Coronary artery (tissue), 2 donors: ENCODE measurements around the gene TNFRSF25.
"Not testable (repeated sequence)": the region's sequence is repeated elsewhere in the genome, so short reads cannot be mapped to it uniquely, and the experiment has no call there.

Experiments used
- DNase-seq: peaks from one replicate; pipeline ENCODE4 v3.0.0-alpha.2; 2017; ENCODE audit warnings: low spot score
- H3K27ac ChIP-seq, 2 donors: fragments of 200-600 bp; sonication (generic); one replicate each; pipeline ENCODE4 v1.5.1; 2016 to 2019
- H3K4me3 ChIP-seq: fragments of 200-600 bp; sonication (generic); 2 replicates; pipeline ENCODE4 v1.5.1; 2016; ENCODE audit warnings: mild to moderate bottlenecking, moderate library complexity
- TF ChIP-seq, protein P1 (sequence below): fragments of 200-600 bp; sonication (generic); IDR thresholded peaks from one replicate; pipeline ENCODE4 v1.5.1; 2019; ENCODE audit warnings: antibody characterized with exemption

TNFRSF25 gene

DNA sequence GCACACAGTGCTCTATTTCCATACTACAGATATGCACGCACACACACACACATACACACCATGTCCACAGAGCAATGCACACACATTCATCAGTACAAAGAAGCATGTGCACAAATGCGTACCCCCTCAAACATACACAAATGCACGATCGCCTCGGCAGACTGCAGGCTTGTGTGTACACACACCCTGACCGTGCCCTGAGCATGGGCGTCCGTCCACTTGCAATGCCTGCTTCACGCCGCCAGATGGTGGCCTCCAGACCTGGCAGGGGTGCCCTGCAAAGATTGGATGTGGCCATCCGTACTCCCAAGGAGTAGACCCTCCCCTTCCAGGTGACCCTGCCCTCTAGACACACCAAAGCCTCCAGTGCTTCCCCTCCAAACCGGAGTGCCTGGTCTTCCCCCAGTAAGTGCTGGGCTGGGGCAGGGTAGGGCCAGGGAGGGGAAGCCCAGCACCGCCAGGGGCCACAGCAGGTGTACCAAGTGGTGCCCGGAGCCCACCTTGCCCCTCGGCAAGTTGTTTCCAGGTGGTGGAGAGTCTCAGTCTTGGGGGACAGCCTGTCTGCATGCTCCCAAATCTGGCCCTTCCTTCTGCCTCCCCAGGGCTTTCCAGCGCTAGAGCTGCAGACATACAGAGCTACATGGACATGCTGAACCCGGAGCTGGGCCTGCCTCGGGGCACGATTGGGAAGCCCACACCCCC is 20.8 kb downstream of the TNFRSF25 start:
- TF ChIP-seq, protein P1, sequence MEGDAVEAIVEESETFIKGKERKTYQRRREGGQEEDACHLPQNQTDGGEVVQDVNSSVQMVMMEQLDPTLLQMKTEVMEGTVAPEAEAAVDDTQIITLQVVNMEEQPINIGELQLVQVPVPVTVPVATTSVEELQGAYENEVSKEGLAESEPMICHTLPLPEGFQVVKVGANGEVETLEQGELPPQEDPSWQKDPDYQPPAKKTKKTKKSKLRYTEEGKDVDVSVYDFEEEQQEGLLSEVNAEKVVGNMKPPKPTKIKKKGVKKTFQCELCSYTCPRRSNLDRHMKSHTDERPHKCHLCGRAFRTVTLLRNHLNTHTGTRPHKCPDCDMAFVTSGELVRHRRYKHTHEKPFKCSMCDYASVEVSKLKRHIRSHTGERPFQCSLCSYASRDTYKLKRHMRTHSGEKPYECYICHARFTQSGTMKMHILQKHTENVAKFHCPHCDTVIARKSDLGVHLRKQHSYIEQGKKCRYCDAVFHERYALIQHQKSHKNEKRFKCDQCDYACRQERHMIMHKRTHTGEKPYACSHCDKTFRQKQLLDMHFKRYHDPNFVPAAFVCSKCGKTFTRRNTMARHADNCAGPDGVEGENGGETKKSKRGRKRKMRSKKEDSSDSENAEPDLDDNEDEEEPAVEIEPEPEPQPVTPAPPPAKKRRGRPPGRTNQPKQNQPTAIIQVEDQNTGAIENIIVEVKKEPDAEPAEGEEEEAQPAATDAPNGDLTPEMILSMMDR, result peak; percentile 22
- no peak overlapping the region for H3K27ac ChIP-seq
- H3K4me3 ChIP-seq, result no peak overlapping the region
- no peak for DNase-seq

DNA sequence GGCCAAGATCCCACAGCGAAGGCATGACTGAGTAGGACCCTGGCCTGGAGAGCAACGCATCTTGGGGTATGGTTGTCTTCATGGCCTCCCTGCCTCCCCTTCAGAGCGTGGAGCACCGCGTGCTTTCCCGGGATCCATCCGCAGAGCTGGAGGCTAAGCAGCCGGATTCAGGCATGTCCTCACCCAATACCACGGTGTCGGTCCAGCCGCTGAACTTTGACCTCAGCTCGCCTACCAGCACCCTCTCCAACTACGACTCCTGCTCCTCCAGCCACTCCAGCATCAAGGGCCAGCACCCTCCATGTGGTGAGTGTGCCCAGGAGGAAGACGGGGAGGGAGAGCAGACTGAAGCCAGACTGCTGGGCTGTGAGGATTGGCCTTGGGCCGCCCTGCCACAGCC is 21.6 kb downstream of the TNFRSF25 start:
- TF ChIP-seq, protein P1, result no peak
- DNase-seq, result no peak
- H3K27ac ChIP-seq, result no peak overlapping the region
- no peak overlapping the region for H3K4me3 ChIP-seq

DNA sequence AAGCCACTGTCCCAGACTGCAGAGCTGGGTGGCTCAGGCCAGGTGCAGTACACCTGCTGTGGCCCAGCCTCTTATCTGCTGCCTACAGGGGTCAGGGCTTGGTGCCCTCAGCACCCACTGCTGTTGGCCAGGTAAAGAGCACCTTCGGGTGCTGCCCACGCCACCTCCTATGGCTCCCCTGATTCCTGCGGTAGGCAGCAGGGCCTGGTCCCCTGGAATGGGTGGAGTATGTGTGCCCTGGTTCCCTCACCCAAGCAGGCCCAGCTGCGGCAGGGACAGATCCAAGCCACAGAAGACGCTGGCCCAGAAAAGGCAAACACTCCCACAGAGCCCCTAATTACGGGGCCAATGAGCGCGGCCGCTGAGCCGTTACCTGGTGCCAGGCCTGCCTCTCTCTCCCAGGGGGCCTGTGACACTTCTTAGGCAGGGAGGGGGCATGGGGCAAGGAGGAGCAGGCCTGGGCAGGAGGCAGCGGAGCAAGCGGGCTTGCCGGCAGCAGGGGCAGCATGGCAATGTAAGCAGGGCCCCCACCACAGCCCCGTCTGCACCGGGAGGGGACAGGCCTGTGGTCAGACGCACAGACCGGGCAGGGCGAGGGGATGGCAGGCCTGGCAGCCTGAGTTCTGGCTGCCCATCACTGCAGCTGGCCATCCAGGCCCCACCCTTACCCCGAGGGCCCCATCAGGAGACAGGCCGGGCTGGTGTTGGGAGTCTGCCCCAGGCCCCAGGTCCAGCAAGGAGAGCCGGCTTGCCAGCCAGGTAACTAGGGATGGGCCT is 22.4 kb downstream of the TNFRSF25 start:
- DNase-seq, result no peak
- H3K27ac ChIP-seq, result no peak overlapping the region
- TF ChIP-seq, protein P1, result no peak
- no peak overlapping the region for H3K4me3 ChIP-seq

DNA sequence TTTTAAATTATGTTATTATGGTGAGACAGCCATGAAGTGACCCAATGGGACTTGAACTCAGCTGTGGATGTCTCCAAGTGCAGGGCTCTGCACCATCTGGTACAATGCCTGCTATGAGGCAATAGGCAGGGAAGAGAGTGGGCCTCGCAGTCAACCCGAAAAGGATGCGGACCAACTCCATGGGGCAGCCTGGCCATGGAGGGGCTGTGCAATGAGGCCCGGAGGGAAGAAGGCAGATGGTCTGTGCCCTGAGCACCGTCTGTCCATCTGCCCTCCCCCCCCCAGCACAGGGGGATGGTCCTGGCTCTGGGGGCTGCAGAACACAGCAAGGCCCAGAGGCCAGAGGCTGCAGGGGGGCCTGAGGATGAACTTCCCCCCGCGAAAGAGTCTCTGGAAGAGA is 24.4 kb downstream of the TNFRSF25 start:
- TF ChIP-seq, protein P1, result no peak
- Histone ChIP-seq H3K4me3 (no peak overlapping the region), H3K27ac (no peak overlapping the region)
- no peak for DNase-seq

DNA sequence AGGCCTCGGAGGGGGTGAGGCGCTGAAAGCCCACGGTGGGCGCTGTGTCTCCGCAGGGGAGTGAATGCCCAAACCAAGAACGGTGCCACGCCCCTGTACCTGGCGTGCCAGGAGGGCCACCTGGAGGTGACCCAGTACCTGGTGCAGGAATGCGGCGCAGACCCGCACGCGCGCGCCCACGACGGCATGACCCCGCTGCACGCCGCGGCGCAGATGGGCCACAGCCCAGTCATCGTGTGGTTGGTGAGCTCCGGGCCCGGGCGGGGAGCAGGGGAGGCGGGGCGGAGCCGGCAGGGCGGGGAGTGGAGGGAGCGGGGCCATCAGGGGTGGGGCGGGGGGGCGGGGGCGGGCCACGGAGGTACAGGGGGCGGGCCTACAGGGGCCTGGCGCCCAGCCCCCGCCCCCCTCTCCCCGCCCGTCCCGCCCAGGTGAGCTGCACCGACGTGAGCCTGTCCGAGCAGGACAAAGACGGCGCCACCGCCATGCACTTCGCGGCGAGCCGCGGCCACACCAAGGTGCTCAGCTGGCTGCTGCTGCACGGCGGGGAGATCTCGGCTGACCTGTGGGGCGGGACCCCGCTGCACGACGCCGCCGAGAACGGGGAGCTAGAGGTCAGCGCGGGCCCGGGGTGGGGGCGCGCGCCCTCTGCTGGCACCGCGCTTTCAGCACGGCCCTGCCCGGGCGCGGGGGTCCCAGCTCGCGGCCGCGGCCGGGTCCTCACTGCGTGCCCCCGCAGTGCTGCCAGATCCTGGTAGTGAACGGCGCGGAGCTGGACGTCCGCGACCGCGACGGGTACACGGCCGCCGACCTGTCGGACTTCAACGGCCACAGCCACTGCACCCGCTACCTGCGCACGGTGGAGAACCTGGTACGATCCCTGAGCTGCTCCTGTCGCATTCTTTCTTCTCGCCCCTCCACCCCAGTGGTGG is 25.5 kb downstream of the TNFRSF25 start:
- no peak for DNase-seq
- Histone ChIP-seq H3K4me3 (peak overlapping the region; percentile 57), H3K27ac (no peak overlapping the region)
- TF ChIP-seq, protein P1, result no peak

DNA sequence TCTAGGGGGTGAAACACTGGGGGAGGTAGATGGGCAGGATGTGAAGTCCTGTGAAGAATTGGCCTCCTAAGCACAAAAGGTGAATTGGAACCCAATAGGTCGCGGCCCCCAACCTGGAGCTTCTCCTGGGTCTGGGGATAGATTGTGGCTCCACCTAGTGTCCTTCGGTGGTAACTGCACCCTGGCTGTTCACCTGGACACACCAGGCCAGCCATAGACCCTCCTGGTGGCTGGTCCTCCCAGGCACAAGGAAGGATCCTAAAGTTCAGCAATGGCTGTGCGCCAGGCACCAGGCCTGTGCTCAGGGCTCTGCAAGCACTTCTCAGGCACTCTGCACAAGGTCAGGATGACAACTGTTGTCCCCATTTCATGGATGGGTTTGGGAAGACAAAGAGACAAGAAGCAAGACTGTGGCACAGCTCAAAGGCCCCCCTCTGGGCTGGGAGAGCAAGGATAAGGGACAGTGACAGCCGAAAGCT is 27.9 kb downstream of the TNFRSF25 start:
- Histone ChIP-seq H3K27ac (no peak overlapping the region), H3K4me3 (no peak overlapping the region)
- TF ChIP-seq, protein P1, result peak; percentile 95
- DNase-seq, result no peak

DNA sequence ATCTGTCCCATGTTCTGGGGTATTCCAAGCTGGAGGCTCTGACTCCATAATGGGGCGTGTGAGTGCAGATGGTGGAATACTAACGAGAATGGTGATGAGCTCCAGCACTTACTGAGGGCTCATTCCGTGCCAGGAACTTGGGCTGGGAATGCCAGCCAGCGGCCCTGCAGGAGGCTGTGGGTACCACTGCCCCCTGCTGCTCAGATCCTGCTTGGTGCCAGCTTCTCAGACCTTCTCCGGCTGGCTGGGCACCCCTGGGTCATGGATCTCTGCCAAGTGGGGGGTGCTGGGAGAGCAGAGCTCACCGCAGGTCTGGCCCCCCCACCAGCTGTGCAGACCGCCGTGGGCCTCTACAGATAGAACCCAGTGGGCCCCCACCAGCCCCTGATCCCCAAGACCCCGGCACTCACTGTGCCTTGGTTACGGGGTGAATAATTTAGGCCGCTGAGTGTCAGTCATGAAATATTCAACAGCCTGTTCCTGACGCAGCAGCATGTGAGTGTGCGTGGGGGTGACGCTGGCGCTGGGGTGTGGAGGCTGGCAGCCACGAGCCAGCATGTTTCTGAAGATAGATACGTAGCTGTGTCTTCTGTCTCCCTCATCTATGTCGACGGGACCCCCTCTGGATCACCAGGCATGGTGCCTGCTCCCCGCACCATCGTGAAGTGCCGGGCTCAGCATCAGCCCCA is 28.8 kb downstream of the TNFRSF25 start:
- H3K4me3 ChIP-seq, DNase-seq, H3K27ac ChIP-seq: not testable (repeated sequence)

DNA sequence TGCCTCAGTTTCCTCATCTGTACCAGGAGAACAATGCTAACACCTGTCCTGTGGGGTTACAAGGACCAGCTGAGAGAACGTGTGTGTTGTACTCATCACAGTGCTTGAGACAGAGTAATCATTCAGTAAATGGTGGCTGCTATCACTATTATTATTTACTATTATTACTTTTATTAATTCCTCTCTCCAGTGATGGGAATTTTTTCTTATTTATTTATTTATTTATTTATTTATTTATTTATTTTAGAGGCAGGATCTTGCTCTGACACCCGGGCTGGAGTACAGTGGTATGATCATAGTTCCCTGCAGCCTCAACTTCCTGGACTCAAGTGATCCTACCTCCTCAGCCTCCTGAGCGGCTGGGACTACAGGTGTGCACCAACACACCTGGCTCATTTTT is 29.7 kb downstream of the TNFRSF25 start:
- DNase-seq, H3K4me3 ChIP-seq, H3K27ac ChIP-seq: not testable (repeated sequence)
